Measurements from ENCODE around the gene RWDD1. TPM values are rescaled to one million over a fixed set of nuclear protein-coding genes. Genes with fewer than 3 reads are reported as not detected.

RWDD1 gene
- total and polyA plus RNA-seq, 2 experiments from 2014 or later: 41.0 to 48.8 TPM

DNA sequence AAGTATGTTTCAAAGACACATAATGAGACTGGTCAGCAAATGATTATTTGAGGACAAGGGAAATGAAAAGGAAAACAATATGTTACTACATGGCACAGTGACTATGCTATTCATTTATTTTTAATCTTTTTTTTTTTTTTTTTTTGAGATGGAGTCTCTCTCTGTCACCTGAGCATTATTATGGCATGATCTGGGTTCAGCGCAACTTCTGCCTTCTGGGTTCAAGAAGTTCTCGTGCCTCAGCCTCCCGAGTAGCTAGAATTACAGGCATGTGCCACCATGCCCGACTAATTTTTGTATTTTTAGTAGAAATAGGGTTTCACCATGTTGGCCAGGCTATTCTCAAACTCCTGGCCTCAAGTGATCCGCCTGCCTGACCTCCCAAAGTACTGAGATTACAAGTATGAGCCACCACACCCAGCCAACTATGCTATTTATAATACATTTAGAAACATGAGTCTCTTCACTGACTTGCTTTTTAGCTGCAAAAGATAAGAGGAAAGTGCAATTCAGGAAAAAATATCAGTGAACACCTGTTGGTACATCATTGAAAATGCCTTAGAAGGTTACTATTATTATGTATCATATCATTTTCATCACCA is 14.4 kb upstream of the RWDD1 start:
- H3K27ac ChIP-seq: no peak overlapping the region
- no peak overlapping the region for H3K4me2 ChIP-seq
- WGBS (ENCODE audit: low lambda C conversion rate, missing lambda C conversion rate): 93% methylated on average over 5 of the region's 5 CpGs
- H3K27me3 ChIP-seq: no peaks in the 10 kb centered on the region
- no peak overlapping the region for H2AFZ ChIP-seq
- no peaks in the 10 kb centered on the region for H3K4me1 ChIP-seq (ENCODE audit: insufficient read depth)
- H3K9me2 ChIP-seq (replicated peaks; ENCODE audit: insufficient read depth): no peaks in the 10 kb centered on the region
- no peak for DNase-seq (ENCODE audit: low spot score)
- H3K79me2 ChIP-seq: no peaks in the 10 kb centered on the region
- no peaks in the 10 kb centered on the region for H3K36me3 ChIP-seq (replicated peaks; ENCODE audit: insufficient read depth, low read depth)
- TF ChIP-seq EZH2phosphoT487 (IDR thresholded peaks at IDR 0.05; ENCODE audit: low read depth, severe bottlenecking, unreplicated experiment) (no peak), EZH2 (IDR thresholded peaks at IDR 0.05; ENCODE audit: borderline replicate concordance) (no peak)
- TF ChIP-seq, protein P1, sequence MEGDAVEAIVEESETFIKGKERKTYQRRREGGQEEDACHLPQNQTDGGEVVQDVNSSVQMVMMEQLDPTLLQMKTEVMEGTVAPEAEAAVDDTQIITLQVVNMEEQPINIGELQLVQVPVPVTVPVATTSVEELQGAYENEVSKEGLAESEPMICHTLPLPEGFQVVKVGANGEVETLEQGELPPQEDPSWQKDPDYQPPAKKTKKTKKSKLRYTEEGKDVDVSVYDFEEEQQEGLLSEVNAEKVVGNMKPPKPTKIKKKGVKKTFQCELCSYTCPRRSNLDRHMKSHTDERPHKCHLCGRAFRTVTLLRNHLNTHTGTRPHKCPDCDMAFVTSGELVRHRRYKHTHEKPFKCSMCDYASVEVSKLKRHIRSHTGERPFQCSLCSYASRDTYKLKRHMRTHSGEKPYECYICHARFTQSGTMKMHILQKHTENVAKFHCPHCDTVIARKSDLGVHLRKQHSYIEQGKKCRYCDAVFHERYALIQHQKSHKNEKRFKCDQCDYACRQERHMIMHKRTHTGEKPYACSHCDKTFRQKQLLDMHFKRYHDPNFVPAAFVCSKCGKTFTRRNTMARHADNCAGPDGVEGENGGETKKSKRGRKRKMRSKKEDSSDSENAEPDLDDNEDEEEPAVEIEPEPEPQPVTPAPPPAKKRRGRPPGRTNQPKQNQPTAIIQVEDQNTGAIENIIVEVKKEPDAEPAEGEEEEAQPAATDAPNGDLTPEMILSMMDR (IDR thresholded peaks at IDR 0.05; ENCODE audit: poor library complexity): no peak
- H3K4me3 ChIP-seq: no peak overlapping the region
- H3K9me3 ChIP-seq (ENCODE audit: low read depth): no peaks in the 10 kb centered on the region
- no peaks in the 10 kb centered on the region for H4K20me1 ChIP-seq (ENCODE audit: insufficient read depth, poor library complexity, severe bottlenecking)

DNA sequence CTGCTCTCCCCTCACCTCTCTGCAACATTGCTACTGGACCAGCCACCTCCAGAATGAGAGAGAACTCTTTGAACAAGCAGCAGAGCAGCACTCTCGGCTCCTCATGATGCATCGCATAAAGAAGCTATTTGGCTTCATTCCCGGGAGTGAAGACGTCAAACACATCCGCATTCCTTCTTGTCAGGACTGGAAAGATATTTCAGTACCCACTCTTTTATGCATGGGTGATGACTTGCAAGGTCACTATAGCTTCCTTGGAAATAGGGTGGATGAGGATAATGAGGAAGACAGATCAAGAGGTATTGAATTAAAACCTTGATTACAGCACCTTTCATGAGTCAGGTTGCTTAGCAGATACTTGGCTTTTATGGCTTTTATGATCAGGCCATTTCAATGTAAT is 13.4 kb upstream of the RWDD1 start:
- 33% methylated on average over 5 of the region's 5 CpGs for WGBS (ENCODE audit: low lambda C conversion rate, missing lambda C conversion rate)
- Histone ChIP-seq H3K9me3 (ENCODE audit: low read depth) (no peaks in the 10 kb centered on the region), H3K4me1 (ENCODE audit: insufficient read depth) (peaks cover under 1% of the 10 kb centered on the region), H3K4me3 (no peak overlapping the region), H3K4me2 (no peak overlapping the region), H3K79me2 (no peaks in the 10 kb centered on the region), H3K27ac (no peak overlapping the region), H3K9me2 (replicated peaks; ENCODE audit: insufficient read depth) (no peaks in the 10 kb centered on the region), H3K36me3 (replicated peaks; ENCODE audit: insufficient read depth, low read depth) (no peaks in the 10 kb centered on the region), H3K27me3 (no peaks in the 10 kb centered on the region), H2AFZ (no peak overlapping the region), H4K20me1 (ENCODE audit: insufficient read depth, poor library complexity, severe bottlenecking) (no peaks in the 10 kb centered on the region)
- peak; percentile 63 for DNase-seq (ENCODE audit: low spot score)
- TF ChIP-seq EZH2 (IDR thresholded peaks at IDR 0.05; ENCODE audit: borderline replicate concordance) (no peak), EZH2phosphoT487 (IDR thresholded peaks at IDR 0.05; ENCODE audit: low read depth, severe bottlenecking, unreplicated experiment) (no peak)
- TF ChIP-seq, protein P1 (IDR thresholded peaks at IDR 0.05; ENCODE audit: poor library complexity): no peak

DNA sequence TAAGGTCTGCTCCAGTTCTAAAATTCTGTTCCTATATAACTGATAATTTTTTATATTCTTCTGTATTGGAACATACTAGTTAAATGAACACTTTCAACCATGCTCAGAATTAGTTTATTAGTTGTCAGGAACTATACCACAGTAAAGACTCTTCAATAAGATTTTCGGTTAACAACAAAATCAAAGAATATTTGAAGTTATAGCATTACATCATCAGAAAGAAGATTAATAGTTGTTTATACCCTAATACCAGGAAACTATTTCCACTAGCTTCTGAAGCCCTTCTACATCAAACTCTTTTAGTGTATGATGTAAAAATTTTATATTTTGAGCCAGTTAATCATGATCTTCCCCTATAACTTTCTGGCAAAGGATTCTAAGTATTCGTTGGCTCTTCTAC is 11.2 kb upstream of the RWDD1 start:
- H2AFZ ChIP-seq: no peak overlapping the region
- no peak overlapping the region for H3K27ac ChIP-seq
- no peak for DNase-seq (ENCODE audit: low spot score)
- H3K27me3 ChIP-seq: no peaks in the 10 kb centered on the region
- H3K9me2 ChIP-seq (replicated peaks; ENCODE audit: insufficient read depth): no peaks in the 10 kb centered on the region
- TF ChIP-seq, protein P1 (IDR thresholded peaks at IDR 0.05; ENCODE audit: poor library complexity): no peak
- no peak for TF ChIP-seq EZH2 (IDR thresholded peaks at IDR 0.05; ENCODE audit: borderline replicate concordance)
- TF ChIP-seq EZH2phosphoT487 (IDR thresholded peaks at IDR 0.05; ENCODE audit: low read depth, severe bottlenecking, unreplicated experiment): no peak
- no peaks in the 10 kb centered on the region for H3K79me2 ChIP-seq
- H3K36me3 ChIP-seq (replicated peaks; ENCODE audit: insufficient read depth, low read depth): no peaks in the 10 kb centered on the region
- WGBS (ENCODE audit: low lambda C conversion rate, missing lambda C conversion rate): 78% methylated on average over 2 of the region's 2 CpGs
- no peaks in the 10 kb centered on the region for H3K9me3 ChIP-seq (ENCODE audit: low read depth)
- peaks cover 7% of the 10 kb centered on the region for H3K4me1 ChIP-seq (ENCODE audit: insufficient read depth)
- no peaks in the 10 kb centered on the region for H4K20me1 ChIP-seq (ENCODE audit: insufficient read depth, poor library complexity, severe bottlenecking)
- H3K4me3 ChIP-seq: no peak overlapping the region
- no peak overlapping the region for H3K4me2 ChIP-seq
